ENCODE results near the gene BBX. TPM values are rescaled to one million over a fixed set of nuclear protein-coding genes. Genes with fewer than 3 reads are reported as not detected.
A peak's percentile ranks its signal among the peaks of the same experiment; 100 is the strongest.

Gene BBX
- total and polyA plus RNA-seq, 2 donors from 2014 or later, result 8.1 to 85.8 TPM

GRCh38 chr3:107752202-107752990 is 229.6 kb downstream of the BBX start:
- Histone ChIP-seq H3K9me3 (ENCODE audit: control insufficient read depth in 2 of 3, insufficient read depth in 1 of 3, low read length in 3 of 3) (no peaks in the 10 kb centered on the region), H3K4me1 (ENCODE audit: control insufficient read depth in 2 of 3, insufficient read depth in 2 of 3, low read depth in 1 of 3, low read length in 3 of 3) (no peaks in the 10 kb centered on the region), H3K4me3 (ENCODE audit: low read length in 3 of 3) (no peak overlapping the region), H3K27me3 (ENCODE audit: control insufficient read depth, insufficient read depth, low read length) (no peaks in the 10 kb centered on the region), H3K36me3 (ENCODE audit: control insufficient read depth in 2 of 3, insufficient read depth in 3 of 3, low read length in 3 of 3) (no peaks in the 10 kb centered on the region), H3K27ac (ENCODE audit: low read depth in 2 of 2, low read length in 2 of 2) (no peak overlapping the region), H3K9ac (ENCODE audit: low read length in 3 of 3) (no peak overlapping the region)
- TF ChIP-seq CTCF (IDR thresholded peaks at IDR 0.05; ENCODE audit: borderline replicate concordance, extremely low read depth, insufficient read depth), result no peak
- FAIRE-seq (no peak), DNase-seq (peak in 2 of 5 donors; percentile 19 to 27)
- intact Hi-C loops (cut with DNase I), result loop anchor here (10.0 kb wide), 1 partner anchor 92 kb away; no protein-coding TSS in a partner anchor

GRCh38 chr3:107753494-107753893 is 230.7 kb downstream of the BBX start:
- TF ChIP-seq CTCF (IDR thresholded peaks at IDR 0.05; ENCODE audit: borderline replicate concordance, extremely low read depth, insufficient read depth), result peak; percentile 65
- DNase-seq (peak in 4 of 5 donors; percentile 47 to 74 (median 56)), FAIRE-seq (peak; percentile 25)
- Histone ChIP-seq H3K27me3 (ENCODE audit: control insufficient read depth, insufficient read depth, low read length) (no peaks in the 10 kb centered on the region), H3K9me3 (ENCODE audit: control insufficient read depth in 2 of 3, insufficient read depth in 1 of 3, low read length in 3 of 3) (no peaks in the 10 kb centered on the region), H3K4me3 (ENCODE audit: low read length in 3 of 3) (no peak overlapping the region), H3K4me1 (ENCODE audit: control insufficient read depth in 2 of 3, insufficient read depth in 2 of 3, low read depth in 1 of 3, low read length in 3 of 3) (no peaks in the 10 kb centered on the region), H3K36me3 (ENCODE audit: control insufficient read depth in 2 of 3, insufficient read depth in 3 of 3, low read length in 3 of 3) (no peaks in the 10 kb centered on the region), H3K27ac (ENCODE audit: low read depth in 2 of 2, low read length in 2 of 2) (no peak overlapping the region), H3K9ac (ENCODE audit: low read length in 3 of 3) (no peak overlapping the region)
- intact Hi-C loops (cut with DNase I), result loop anchor here (10.0 kb wide), 1 partner anchor 91 kb away; no protein-coding TSS in a partner anchor

- Histone ChIP-seq H3K36me3 (ENCODE audit: control insufficient read depth in 2 of 3, insufficient read depth in 3 of 3, low read length in 3 of 3) (no peaks in the 10 kb centered on the region), H3K27me3 (ENCODE audit: control insufficient read depth, insufficient read depth, low read length) (no peaks in the 10 kb centered on the region), H3K27ac (ENCODE audit: low read depth in 2 of 2, low read length in 2 of 2) (no peak overlapping the region), H3K4me1 (ENCODE audit: control insufficient read depth in 2 of 3, insufficient read depth in 2 of 3, low read depth in 1 of 3, low read length in 3 of 3) (no peaks in the 10 kb centered on the region), H3K4me3 (ENCODE audit: low read length in 3 of 3) (no peak overlapping the region), H3K9me3 (ENCODE audit: control insufficient read depth in 2 of 3, insufficient read depth in 1 of 3, low read length in 3 of 3) (no peaks in the 10 kb centered on the region), H3K9ac (ENCODE audit: low read length in 3 of 3) (no peak overlapping the region)
- intact Hi-C loops (cut with DNase I), result loop anchor here (10.0 kb wide), 1 partner anchor 91 kb away; no protein-coding TSS in a partner anchor
- DNase-seq (no peak), FAIRE-seq (no peak)
- TF ChIP-seq CTCF (IDR thresholded peaks at IDR 0.05; ENCODE audit: borderline replicate concordance, extremely low read depth, insufficient read depth), result no peak
Measured at GRCh38 chr3:107753976-107754375, 231.2 kb downstream of the BBX start.

Data from kidney (tissue), 14 donors.